ENCODE measurements around the gene ADAMTS17.

DNA sequence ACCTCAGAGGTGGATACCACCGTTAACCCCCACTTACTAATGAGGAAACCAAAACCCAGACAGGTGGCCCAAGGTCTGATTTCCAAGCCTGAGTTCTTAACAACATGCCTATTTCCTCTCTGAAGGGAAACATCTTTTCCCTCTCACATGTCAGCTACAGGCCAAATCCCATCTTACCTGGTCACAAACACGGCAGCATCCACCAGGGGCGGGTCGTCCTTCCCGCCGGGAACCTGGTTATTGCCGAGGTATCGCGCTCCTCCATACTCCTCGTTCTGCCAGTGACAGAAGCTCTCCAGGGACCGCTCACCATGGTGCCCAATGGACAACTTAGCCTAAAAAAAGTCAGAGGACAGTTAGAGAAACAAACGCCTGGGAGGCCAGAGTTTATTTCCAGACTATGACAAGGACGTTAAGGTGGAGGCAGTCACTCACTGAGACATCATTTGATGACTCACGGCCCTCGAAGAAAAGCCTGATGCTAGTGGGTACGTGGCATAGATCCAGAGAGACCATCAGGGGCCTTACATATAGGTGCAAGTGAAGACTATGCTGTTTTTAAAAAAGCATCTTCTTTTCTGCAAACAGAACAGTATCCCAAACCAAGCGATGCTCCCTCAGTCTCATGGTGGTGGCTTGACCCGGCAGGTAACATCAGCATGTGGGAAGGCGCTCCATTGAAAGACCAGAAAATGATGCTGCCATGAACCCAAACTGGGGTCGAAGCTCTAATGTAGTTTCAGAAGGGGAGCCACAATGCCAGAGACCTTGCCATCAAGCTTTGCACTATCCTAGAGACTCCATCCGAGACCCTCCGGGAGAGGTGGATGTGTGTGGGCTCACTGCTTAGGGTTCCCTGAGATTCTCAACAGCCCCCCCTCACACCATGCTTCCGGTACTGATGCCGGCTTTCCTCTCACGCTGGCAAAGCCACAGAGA lies 80.2 kb downstream of the ADAMTS17 start:
- TF ChIP-seq POLR2A (IDR thresholded peaks at IDR 0.05), result no peak
- TF ChIP-seq, protein P1, sequence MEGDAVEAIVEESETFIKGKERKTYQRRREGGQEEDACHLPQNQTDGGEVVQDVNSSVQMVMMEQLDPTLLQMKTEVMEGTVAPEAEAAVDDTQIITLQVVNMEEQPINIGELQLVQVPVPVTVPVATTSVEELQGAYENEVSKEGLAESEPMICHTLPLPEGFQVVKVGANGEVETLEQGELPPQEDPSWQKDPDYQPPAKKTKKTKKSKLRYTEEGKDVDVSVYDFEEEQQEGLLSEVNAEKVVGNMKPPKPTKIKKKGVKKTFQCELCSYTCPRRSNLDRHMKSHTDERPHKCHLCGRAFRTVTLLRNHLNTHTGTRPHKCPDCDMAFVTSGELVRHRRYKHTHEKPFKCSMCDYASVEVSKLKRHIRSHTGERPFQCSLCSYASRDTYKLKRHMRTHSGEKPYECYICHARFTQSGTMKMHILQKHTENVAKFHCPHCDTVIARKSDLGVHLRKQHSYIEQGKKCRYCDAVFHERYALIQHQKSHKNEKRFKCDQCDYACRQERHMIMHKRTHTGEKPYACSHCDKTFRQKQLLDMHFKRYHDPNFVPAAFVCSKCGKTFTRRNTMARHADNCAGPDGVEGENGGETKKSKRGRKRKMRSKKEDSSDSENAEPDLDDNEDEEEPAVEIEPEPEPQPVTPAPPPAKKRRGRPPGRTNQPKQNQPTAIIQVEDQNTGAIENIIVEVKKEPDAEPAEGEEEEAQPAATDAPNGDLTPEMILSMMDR (IDR thresholded peaks at IDR 0.05), result no peak
- TF ChIP-seq POLR2AphosphoS5 (IDR thresholded peaks at IDR 0.05), result no peak
